Fibroblast of skin of abdomen (primary cell): Measurements from ENCODE around the gene BTBD19. TPM values are rescaled to one million over a fixed set of nuclear protein-coding genes. Genes with fewer than 3 reads are reported as not detected.
"Not testable (repeated sequence)": the region's sequence is repeated elsewhere in the genome, so short reads cannot be mapped to it uniquely, and the experiment has no call there.

Source experiments
- DNase-seq: peaks from one replicate; pipeline ENCODE4 v3.0.0-alpha.2; 2013
- polyA plus RNA-seq, 2 experiments: library from polyadenylated mRNA; unstranded; fragments of 120-200 nt; gene quantifications; one replicate each; pipeline ENCODE4 v1.2.1, GENCODE V29; 2013; ENCODE audit not compliant: insufficient read length in 2 of 2

The BTBD19 gene, protein sequence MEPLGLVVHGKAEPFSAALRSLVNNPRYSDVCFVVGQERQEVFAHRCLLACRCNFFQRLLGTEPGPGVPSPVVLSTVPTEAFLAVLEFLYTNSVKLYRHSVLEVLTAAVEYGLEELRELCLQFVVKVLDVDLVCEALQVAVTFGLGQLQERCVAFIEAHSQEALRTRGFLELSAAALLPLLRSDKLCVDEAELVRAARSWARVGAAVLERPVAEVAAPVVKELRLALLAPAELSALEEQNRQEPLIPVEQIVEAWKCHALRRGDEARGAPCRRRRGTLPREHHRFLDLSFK
- 8.0 TPM for polyA plus RNA-seq (2013, experiment 1 of 2; ENCODE audit: insufficient read length)
- polyA plus RNA-seq (2013, experiment 2 of 2; ENCODE audit: insufficient read length), result 10.0 TPM

GRCh38 chr1:44808063-44808937 is at the start of gene BTBD19:
TSS of gene BTBD19 (plus strand) at chr1:44808523. CDS start at chr1:44808821, 298 bp downstream.
- peak; percentile 90 for DNase-seq

GRCh38 chr1:44759077-44759476 is 49.2 kb upstream of the BTBD19 start:
- no peak for DNase-seq

DNA sequence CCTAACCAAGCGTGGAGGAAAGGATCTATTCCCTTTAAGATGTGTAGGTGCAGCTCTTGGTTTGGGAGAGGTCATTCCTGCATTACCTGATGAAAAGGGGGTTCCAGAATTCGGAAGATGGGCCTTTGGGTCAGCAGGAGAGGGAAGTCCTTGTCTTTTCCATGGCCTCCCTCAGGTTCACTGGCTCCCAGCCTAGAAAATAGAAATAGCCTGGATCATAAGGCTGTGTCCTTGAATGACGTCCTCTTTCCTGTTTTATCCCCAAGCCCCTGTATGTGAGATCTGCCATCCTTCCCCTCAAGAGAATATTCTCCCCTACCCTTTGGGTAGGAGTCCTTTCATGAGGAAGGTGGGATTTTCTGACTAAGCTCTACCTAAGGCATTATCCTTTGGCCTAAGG is 47.4 kb upstream of the BTBD19 start:
- DNase-seq, result no peak

- not testable (repeated sequence) for DNase-seq
These were observed 41.9 kb upstream of the BTBD19 start for GRCh38 chr1:44766421-44766820.

DNA sequence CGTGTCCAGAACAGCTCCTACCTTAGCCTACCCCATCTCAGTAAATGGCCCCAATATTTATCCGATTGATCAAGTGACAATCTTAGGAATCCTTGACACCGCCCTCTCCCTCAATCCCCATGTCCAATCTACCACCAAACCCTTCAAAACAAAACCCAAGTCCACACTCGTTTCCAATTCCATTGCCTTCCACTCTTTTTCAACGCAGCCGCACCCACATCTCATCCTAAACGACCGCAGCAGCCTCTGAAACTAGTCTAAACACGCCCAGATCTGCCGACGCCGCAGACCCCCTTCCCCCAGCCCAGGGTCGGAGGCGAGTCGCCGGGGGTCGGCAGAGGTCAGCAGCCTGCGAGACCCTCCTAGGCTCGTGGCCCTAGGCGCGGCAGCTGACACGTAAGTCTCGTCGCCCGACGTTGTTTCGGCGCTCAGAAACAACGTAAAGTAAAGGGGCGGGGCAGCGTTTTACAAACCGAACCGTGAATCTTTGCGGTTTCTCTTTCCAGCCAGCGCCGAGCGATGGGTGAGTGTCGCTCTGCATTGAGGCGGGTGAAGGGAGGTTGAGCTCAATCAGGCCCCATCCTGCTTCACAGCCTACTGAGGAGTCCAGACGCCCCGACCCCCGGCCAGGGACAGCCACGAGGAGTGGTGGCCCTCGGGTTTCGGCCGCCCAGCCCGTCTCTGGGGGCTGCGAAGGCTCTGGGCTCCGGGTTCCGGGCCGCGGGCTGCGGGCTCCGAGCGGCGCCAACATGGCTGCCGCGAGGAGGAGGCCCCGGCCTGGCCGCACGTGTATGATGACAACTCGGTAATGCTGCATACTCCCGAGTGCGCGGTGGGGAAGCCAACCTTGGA is 33.0 kb upstream of the BTBD19 start, which contains the start of gene RPS8:
Gene RPS8 (plus strand): TSS at position 463 of the 852 bp plus-strand sequence. CDS start 57 bp downstream, at position 520.
- DNase-seq, result peak; percentile 94

DNA sequence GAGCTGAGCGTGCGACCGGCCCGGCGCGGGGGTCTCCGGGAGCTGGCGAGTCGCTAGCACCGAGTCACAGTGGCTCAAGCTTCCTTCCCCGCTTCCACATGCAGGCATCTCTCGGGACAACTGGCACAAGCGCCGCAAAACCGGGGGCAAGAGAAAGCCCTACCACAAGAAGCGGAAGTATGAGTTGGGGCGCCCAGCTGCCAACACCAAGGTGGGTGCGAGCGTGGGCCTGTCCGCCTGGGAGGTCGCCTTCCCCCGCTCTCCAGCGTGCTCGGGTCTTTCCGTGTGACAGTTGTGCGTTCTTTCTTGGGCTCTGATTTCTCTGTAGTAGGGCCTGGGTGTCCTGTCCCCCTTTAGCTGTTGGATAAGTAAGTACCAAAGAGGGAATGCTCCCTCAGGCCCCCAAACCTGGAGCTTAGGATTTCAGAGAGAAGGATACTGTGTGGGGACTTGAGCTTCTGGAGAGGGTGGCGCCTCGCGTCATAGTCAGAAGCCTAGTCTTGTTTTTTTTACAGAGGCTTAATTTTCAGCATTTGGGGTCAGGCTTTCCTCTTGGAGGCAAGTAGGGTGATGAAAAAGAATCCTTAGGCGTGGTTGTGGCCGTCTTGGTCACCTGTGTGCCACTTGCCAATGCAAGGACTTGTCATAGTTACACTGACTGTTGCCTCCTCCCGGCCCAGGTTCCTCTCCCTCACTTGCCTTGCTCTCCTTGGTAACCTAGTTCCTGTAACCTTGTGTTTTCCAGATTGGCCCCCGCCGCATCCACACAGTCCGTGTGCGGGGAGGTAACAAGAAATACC is 32.2 kb upstream of the BTBD19 start:
- no peak for DNase-seq

- DNase-seq, result no peak
These were observed 31.6 kb upstream of the BTBD19 start for GRCh38 chr1:44776730-44777068.

DNA sequence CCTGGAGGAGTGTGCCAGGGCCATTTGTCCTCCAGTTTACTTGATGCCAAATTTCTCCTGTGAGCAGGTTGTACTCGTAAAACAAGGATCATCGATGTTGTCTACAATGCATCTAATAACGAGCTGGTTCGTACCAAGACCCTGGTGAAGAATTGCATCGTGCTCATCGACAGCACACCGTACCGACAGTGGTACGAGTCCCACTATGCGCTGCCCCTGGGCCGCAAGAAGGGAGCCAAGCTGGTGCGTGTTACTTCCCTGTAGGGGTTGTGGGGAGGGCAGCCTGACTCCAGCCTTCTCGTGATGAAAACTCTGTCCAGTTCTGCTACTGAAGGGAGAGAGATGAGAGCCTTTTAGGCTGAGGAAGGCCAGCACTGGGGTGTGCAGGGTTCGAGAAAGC is 30.8 kb upstream of the BTBD19 start:
- DNase-seq, result no peak

DNA sequence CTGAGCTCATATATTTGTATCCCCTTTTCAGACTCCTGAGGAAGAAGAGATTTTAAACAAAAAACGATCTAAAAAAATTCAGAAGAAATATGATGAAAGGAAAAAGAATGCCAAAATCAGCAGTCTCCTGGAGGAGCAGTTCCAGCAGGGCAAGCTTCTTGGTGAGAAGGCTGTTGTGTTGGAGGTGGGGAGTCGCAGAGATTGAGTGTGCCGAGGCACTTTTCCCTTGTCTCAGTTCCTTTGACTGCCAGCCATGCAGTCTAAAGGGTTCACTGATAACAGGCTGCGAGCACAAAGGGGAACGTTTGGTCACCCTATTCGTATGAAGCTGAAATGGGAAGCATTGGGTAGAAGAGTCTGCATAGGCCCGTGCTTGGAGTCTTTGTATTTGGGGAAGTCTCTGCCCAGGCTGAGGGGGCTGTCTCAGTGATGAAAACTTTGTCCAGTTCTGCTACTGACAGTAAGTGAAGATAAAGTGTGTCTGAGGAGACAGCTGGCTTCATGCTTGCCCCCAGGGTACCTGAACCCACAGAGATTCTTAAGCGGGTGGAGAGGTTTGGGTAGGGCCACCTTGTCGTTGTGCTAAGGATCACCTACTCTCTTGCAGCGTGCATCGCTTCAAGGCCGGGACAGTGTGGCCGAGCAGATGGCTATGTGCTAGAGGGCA is 30.2 kb upstream of the BTBD19 start:
- no peak for DNase-seq

GRCh38 chr1:44778705-44779576 is 29.4 kb upstream of the BTBD19 start:
- no peak for DNase-seq

DNA sequence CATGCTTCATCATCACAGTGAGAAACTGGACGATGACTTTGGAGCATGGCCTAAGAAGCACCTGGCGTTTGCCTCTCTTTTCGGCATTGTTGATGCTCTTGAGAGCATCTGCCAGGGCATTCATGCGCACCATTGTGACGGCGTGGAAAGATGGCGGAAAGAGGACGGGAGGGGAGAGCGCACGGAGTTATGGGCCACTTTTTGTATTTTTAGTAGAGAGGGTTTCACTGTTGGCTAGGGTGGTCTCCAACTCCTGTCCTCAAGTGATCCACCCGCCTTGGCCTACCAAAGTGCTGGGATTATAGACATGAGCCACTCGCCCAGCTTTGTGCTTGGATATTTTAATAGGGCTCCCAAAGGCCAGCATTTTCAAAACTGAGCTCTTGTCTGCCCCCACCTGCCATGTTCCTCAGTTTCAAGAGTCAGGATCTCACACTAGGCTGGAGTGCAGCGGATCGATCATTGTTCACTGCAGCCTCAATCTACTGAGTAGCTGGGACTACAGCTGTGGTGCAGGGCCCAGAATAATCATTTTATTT is 27.7 kb upstream of the BTBD19 start:
- no peak for DNase-seq

DNA sequence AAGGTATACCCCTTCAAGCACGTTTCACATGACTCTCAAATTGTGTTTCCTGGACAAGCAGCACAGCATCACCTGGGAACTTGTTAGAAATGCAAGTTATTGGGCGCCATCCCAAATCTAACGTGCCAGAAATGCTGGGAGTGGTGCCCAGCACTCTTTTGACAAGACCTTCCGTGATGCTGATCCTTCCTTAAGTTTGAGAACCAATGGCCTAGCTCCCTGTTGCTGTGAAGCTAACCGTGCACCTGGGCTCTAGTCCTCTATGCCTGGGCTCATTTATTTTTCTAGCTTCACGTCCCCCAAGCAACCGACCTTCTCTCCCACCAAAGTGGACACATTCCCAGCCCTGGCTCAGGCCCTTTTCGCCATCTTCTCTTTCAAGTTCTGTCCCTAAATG is 24.6 kb upstream of the BTBD19 start:
- no peak for DNase-seq

GRCh38 chr1:44784094-44785028 is 24.0 kb upstream of the BTBD19 start:
- no peak for DNase-seq

DNA sequence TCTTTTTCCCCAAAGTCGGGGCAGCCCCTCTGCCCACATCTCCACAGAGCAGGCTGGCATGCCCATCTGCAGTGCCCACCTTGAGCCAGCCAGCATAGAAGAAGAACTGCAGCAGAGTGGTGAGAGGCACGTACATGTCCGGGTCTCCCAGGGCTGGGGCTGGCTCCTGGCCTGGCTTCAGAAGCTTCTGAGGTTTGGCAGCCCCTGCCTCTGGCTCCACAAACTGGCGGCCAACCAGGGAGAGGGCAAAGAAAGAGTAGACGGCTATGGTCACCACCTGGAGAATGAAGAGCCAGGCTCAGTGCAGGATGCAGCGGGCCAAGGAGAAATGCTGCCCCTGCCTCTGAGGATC is 23.3 kb upstream of the BTBD19 start:
- no peak for DNase-seq

GRCh38 chr1:44785501-44786137 is 22.7 kb upstream of the BTBD19 start:
- DNase-seq, result no peak

DNA sequence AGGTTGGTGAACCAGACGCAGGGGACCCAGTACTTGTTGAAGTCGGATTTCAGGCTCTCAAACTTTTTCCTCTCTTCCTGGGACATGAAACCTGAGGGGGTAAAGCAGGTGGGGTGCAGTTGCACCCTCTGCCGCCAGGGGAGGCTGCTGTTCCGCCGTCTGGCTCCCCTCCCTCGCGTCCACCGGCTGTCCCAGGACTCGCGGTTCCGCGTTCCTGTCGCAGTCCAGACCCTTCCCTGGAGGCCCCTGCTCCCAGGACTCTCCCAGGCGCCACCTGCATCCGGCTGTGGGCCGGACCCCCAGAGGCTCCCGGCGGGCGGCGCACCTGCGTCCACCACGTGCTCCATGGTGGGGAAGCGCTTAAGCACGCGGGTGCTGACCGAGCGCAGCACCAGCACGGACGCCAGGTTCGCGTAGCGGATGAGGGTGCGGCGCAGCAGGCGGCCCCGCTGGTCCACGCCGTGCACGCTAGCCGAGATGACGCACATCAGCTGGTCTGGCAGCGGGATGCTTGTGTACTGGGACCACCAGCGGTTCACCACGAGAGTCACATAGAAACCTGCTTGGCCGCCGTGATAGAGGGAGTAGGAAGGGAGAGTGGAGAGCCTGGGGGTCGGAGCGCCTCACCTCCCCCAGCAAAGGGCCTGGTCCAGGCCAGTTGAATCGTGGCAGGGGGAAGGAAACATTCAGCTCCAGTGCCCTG is 22.0 kb upstream of the BTBD19 start:
- peak; percentile 41 for DNase-seq

GRCh38 chr1:44786841-44787426 is 21.4 kb upstream of the BTBD19 start:
- no peak for DNase-seq
